HG02885 (cell line): ENCODE results near the gene TMTC2.
A peak's percentile ranks its signal among the peaks of the same experiment; 100 is the strongest.

Experiments used
- ATAC-seq: cut with Tn5 transposase; IDR thresholded peaks from one replicate; pipeline ENCODE4 v1.9.1; 2021; ENCODE audit warnings: mild to moderate bottlenecking; ENCODE audit not compliant: unreplicated experiment, poor library complexity

TMTC2 gene

DNA sequence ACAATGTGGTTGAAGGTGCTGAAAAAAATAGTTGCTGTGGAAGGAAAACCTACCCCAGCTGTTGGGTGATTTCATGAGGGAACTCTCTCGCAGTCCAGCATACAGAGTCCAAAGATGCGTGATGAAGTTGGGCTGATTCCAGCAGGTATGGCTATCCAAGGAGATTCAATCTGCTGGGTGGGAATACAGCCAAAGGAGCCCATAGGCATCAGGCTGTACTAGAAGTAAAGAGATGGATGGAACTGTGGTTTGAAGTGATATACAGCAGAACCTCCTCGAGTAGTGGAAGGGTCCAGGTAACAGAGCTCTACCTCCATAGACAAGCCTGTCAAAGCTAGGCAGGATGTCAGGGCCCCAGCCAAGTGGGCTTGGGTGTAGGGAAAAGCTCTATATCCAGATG, 11.5 kb upstream of the TMTC2 start:
- ATAC-seq, result no peak

DNA sequence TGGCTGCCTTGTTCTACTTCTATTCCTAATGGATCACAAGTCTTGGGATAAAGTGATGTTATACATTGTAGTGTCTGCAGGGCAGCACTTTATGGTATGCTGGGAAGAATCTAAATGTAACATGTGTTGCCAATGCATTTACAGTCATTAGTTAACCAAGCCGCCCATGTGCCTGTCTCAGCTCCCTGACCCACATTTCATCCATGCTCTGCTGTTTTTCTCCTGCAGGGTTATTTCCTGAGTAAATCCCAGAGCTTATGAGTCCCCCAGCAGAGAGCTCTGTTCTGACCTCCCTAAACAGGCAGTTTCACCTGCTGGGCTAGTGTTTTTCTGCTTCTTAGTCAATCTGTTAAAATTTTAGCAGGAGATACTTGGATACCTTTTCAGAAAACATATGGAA, 4.4 kb upstream of the TMTC2 start:
- ATAC-seq, result no peak

DNA sequence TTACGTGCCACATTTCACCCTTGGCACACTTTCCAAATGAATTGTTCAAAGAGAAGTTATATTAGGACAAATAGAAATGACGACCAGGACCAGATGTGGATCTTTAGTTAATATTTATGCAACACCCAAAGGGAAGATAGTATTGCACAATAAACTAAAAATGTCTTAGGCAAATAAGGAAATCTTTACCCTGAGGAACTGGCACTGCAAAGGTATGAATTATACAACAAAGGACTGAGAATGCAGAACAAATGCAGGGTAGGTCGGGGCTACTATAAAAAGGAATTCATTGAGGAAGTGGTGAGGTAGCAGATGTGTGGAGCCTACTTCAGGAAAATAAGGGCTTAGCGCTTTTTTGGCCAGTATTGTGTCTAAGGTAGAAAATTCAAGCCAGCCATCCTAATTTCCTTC, 3.9 kb upstream of the TMTC2 start:
- ATAC-seq, result no peak

DNA sequence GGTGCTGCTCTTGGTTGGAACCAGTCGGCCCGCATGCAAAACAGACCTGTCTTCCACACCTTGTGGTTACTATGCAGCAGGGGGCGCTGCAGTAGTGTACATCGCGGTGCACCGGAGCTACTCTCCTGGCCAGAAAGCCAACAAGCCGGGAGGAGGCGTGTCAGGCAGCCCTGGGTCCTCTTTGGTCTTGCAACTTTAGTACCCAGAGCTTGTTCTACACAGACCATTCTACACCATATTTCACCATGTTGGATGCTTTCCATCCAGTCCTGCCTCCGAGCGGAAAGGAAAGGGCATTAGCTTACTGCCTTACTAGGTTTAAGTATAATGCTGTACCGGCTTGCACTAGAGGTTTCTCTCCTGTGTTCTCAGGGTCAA, 927 bp upstream of the TMTC2 start:
- ATAC-seq, result peak; percentile 65

DNA sequence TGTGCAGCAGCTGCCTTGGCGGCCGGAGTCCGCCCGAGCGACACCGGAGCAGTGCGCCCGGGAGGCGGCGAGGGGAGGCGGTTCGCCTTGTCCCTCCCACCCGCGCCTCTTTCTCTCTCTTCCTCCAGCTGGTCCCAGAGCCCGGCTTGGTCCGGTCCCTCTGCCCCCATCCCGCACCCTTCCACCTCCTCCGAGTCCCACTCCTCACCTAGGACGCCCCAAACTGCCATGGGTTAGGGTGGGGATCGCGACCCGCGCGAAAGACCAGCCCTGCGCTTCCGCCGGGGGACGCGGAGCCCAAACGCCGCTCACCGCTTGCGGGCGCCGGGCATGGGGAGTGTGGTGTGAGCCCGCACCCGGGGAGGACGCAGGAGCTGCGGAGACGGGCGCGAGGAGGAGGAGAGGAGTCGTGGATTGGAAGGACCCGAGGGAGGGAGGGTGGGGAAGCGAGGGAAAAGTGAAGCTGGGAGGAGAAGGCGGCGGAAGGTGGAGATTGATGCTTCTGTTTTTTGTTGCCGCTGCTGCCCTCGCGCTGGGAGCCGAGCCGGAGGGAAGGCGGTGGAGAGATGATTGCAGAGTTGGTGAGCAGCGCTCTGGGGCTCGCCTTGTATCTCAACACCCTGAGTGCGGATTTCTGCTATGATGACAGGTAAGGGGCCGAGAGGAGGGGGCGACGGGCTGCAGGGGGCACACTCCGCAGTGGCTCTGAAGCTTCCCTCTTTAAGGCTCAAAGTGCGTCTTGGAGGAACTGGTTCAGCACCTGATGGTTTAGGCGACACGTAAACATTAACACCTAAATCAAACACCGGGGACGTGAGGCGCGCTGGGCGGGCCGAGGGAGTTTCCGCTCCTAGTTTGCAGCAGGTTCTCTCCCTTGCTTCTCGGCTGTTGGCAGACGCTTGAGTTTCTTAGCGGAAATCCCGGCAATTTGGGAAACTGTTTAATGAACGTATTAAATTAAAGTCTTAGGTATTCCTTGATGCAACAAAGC, 610 bp downstream of the TMTC2 start:
- peak; percentile 45 for ATAC-seq

DNA sequence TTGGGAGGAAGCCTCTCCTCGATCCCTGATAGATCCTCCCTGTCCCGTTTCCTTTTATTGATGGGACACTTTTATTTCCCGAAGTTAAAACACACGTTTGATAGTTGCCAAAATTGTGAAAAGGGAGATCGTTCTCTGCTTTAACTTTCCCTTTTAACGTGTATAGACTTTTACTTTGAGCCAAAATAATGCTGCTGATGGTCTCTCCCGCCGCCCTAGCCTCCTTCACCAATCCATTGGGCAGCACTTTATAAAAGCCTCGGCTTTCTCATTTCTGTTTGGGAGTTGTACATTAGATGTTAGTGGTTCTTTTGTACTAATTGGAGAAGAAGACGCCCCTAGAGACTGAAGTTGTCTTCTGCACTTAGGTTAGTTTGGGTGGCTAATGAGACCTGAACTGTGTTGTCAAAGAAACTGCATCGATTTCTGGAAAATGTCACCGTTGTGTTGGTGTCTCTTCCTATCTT, 1.4 kb downstream of the TMTC2 start:
- no peak for ATAC-seq

DNA sequence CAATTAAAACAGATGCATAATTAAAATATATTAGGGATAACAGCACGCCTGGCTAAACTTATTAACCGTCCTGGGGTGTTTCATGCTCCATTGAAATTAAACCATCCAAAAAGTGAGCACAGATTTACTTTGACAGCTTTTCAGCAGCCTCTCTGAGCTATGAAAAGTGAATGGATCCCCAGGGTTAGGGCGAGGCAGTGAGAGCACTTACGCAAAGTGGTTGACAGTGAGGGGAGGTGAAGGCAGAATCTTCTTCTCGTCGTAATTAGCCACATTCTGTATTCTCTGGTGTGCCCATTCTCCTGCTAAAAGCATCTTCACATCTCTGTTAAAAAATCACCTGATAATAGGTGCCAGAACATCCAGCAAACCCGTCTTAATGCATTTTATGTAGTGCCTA, 1.9 kb downstream of the TMTC2 start:
- ATAC-seq, result no peak

DNA sequence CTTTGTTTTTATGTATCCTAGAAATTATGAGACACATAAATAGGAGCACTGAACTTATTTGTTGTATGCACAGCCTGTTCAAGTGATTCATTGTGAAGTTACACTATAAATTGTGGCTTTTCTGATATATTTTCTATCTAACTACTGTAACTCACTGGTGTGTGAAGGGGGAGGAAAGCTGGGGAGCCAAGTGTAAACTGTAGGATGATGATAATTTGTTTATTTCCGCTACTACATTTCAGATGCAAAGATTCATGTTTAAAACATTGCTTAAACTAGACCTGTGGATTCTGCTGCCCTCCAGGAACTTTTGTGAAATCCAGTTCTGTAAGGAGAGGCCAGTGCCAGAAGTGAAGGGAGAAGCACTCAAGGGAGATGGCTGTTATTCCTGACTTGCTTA, 3.3 kb downstream of the TMTC2 start:
- ATAC-seq, result no peak

DNA sequence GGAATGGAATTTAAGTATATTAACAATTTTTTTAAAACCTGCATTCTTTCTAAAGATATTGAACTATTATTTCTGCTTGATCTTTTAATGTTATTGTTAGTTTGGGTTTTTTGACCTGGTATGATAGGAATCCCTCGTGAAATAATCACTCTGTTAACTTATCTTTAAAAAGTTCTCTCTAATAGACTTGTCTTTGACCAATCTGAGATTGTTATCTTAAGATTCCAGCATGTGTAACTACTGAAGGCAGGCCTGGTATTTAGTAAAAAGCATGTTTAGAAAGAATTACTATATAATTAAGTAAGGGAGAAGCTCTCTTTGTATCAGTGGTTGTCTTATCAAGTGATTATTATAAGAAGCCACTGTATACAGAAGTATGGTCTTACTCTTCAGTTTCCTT, 4.8 kb downstream of the TMTC2 start:
- no peak for ATAC-seq

DNA sequence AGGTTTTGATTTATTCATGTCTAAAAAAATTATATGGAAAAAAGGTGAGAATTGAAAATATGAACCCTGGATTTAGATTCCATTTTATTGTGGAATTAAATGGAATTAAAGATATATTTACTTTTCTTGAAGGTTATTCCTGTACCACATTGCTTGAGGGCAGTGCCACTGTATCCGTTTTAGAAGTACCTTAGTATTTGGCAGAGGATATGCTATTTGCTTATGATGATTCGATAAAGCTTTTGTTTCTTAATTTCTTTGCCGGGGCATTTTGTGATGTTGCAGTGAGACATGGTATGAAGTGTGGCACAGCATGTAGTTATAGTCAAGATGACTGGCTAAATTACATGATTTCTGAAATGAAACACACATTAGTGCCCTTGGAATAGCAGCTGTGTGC, 7.6 kb downstream of the TMTC2 start:
- no peak for ATAC-seq

DNA sequence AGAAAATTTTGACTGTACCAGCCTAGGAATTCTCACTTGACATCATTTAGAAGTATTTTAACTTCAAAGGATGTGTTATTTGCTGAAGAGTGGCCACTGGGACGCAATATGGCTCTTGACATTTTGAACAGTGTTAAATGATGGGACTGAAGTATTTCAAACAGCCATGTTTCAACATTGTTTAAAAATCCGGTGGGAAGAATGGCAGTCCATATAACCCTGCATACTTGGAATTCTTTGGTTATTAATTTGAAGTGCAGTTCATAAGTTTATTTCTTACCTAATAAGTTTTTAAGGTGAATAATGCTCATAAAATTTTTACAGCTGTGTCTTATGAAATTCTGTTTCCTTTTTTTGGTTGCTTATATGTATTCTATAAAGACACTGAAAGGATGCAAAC, 8.3 kb downstream of the TMTC2 start:
- no peak for ATAC-seq

DNA sequence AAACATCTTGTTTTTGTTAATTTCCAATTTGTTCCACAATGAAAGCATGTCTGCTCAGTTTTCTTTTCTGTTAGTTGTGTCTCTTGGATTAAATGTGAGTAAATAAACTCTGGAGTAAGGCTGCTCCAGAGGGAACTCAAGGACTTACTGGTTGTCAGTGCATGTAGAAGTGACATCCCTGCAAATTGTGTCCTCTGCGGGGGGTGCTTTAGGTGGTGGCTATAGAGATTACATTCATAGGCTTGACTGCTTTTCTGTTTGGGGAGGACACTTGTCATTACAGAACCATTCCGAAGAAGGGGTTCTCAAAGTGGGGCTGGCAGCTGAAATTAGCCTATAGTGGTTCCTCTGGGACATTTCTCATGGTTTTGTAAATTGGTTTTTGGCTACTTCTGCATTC, 8.8 kb downstream of the TMTC2 start:
- ATAC-seq, result no peak

DNA sequence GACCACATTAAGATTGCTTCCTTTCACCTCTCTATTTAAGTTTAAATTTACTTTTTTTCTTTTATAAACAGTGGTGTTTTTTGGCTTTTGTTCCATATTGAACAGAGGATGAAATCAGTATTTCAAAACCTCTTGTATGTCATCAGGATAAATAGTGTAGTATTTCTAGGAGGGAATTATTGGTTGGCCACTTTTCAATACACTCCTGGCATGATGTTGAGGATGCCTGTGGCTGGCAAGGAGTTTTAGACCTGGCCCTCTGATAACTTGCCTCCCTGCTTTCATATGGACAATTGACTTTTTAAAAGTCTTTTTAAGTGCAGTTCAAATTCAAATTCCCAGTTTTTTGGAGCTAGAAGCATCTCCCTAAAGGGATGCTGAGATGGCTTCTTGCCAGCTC, 9.8 kb downstream of the TMTC2 start:
- ATAC-seq, result no peak

DNA sequence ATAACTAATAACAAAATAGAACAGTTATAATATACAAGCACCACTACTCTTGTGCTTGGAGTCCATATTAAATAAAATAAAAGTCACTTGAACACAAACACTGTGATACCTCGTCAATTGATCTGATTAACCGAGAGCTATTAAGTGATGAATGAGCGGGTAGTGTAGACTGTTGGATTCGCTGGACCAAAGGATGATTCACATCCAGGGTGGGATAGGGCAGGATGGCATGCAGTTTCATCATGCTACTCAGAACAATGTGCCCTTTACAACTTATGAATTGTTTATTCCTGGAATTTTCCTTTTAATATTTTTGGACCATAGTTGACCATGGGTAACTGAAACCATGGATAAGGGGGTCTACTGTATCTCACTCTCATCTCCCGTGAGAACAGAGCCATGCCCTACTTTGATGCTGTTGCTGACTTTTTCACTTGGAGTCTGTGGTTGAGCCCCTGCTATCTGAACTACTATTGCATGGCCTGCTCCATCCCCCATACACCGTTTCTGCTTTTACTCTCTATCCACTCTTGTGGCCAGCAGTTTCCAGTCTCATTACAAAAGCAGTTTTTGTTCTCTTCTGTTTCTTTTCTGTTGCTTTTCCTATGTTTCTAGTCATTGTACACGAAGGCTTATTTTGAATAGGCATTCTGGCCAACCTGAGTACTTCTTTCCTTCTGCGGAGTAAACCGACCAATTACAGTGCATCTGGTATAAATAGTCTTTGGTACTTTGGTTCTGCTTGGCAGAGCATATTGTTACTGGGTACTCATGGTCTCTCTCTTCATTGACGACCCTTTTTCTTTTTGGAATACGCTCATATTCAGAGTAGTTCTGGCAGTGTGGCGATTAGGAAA, 12.2 kb downstream of the TMTC2 start:
- no peak for ATAC-seq

DNA sequence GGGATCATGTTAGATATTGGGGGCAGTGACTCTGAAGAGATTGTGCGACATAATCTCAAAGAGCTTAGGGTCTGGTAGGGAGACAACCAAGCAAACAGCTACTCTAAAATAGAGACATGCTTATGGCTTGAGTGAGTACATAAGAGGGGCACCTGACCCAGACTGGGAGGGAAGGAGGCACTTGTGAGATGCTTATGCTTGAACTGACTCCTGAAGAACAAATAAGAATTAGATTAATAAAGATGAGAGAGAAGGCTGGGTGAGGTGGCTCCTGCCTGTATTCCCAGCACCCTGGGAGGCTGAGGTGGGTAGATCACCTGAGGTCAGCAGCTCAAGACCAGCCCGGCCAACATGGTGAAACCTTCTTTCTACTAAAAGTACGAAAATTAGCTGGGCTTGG, 19.1 kb downstream of the TMTC2 start:
- no peak for ATAC-seq

DNA sequence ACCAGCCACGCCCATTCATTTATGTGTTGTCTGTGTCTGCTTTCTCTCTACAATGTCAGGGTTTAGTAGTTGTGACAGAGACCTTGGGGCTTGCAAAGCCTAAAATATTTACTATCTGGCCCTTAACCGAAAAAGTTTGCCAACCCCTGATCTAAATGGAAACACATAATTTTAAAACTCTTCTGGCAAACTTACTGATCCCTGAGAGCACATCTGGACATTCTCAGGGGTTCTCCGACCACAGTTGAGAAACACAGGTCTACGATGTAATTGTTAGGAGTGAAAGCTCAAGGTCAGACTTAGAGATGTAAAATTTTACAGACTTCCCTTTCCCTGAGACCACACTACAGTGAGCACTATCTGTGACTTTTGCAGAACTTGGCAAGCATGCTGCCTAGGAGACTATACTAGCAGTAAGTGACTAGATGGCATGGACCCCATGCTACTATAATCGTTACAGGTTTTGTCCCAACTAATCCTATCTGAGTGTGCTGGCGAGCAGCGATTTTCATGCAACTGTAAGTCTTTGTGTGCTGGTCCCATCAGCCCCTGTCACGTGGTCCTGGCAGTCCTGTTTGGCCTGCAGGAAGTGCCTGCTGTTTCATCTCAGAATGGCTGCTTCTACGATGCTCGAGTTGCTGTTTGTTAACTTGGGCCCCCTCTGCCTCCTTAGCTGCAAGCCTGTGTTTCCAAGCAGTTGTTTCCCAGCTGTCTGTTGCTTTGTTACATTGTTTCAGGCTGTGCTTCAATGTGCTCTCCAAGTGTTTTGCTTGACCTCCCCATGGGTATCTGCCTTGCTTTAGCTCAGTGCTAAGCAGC, 21.6 kb downstream of the TMTC2 start:
- no peak for ATAC-seq

DNA sequence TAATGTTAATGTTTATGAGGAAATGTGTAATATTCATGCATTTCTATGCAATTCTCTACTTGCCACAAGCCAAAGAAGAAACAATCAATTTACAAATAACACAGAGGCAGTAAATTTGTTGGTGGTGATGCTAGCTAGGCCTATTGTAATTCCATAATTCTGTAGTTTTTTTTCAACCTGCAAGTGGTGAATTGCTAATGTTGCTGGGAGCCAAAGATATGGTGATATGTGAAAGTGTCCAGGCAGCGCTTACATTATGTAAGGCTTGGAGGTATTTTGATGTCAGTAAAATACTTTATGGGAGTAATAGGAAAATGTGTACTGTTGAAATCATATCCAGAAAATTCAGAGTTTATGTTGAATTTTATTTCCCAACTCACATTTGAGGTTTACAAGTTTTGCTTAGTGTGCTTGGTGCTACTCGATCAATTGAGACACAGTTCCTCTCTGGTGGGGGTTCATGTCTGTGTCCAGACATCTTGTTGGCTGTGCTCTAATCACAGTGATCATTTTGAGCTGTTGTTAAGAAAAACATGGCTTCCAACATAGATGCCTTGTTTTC, 23.2 kb downstream of the TMTC2 start:
- ATAC-seq, result no peak

DNA sequence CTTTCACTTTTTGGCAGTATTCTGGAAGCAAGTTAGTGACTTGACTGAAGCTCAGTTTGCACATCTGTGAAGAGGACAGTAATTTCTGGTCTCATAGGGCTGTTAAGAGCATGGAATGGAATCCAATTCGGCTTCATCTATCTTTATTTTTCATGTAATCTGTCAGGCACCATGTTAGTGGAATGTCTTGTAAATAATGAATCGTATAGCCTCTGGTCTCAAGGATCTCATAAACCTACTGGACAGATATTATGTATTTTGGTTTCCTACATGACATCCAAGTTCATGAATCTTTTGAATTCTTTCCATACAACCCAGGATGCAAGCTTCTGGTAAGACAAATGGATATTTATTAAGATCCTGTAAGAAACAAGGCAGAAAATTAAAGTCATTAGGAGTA, 24.0 kb downstream of the TMTC2 start:
- no peak for ATAC-seq

DNA sequence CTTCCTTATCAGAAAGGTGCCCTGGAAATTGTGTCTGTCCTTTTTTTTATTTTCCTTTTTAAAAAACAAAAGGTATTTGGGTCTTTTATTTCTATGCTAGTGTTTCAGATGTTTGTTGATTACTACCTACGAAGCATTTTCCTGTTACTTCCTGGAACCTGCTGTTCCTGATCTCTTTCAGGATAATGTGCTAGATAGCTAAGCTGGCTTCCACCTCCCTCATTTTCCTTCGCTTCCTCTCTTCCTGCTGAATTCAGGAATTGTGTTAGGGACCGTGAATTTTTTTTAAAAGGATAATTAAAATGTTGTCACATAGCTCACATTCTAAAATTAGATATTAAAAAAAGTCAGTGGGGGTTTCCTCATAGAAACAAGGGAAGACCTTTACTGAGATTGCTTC, 27.7 kb downstream of the TMTC2 start:
- no peak for ATAC-seq

DNA sequence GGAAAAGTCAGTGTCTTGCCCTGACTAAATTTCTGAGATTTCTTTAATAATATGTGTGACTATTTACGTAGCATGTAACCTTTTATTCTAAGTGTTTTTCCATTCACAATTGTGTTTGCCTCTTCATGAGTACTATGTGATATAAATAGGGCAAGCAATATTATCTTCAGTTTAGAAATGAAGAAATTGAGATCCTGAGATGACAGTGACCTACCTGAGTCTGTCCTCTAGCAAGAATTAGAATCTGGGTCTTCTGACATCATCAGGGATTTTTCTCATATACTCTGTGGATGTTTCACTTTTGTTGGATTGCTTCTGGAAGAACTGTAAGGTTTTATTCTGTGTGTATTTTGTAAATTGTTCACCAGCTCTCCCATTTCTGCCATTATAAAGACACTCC, 35.0 kb downstream of the TMTC2 start:
- ATAC-seq, result no peak
